Skeletal muscle cell (primary cell): ENCODE results near the gene KANK2.
"Not testable (repeated sequence)": the region's sequence is repeated elsewhere in the genome, so short reads cannot be mapped to it uniquely, and the experiment has no call there.

ENCODE experiments used
- DNase-seq: peaks from one replicate; pipeline ENCODE4 v3.0.0-alpha.2; 2010; ENCODE audit warnings: low read depth
- H3K4me3 ChIP-seq: 2 replicates; pipeline ENCODE4 v1.5.1; 2011; ENCODE audit warnings: low read depth, mild to moderate bottlenecking, control low read depth, low read length, moderate library complexity

The KANK2 gene

GRCh38 chr19:11152318-11153062 is 44.9 kb downstream of the KANK2 start:
- peak; percentile 82 for DNase-seq
- no peak overlapping the region for H3K4me3 ChIP-seq

DNA sequence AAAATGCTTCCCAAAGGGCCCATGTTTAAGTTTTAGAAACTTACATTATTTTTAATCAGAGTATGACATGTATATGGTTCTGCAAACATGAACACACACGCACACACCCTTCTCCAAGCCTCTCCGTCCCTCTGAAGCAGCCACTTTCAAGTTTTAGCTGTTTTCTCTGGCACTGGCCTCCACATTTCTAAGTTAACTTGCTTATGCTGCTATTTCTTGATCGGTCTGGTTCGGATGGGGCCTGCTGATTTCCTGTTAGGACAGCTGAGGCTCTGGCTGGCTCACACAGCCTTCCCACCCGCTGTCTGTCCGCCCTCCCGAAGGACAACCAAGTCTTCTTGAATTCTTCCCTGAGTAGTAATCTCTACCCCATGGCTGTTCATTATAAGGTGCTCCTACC is 46.2 kb downstream of the KANK2 start:
- no peak for DNase-seq
- H3K4me3 ChIP-seq, result no peak overlapping the region

- DNase-seq, result no peak
- no peak overlapping the region for H3K4me3 ChIP-seq
Measured at GRCh38 chr19:11148001-11148400, 49.3 kb downstream of the KANK2 start.

GRCh38 chr19:11145536-11145924 is 51.8 kb downstream of the KANK2 start:
- H3K4me3 ChIP-seq, result no peak overlapping the region
- no peak for DNase-seq

DNA sequence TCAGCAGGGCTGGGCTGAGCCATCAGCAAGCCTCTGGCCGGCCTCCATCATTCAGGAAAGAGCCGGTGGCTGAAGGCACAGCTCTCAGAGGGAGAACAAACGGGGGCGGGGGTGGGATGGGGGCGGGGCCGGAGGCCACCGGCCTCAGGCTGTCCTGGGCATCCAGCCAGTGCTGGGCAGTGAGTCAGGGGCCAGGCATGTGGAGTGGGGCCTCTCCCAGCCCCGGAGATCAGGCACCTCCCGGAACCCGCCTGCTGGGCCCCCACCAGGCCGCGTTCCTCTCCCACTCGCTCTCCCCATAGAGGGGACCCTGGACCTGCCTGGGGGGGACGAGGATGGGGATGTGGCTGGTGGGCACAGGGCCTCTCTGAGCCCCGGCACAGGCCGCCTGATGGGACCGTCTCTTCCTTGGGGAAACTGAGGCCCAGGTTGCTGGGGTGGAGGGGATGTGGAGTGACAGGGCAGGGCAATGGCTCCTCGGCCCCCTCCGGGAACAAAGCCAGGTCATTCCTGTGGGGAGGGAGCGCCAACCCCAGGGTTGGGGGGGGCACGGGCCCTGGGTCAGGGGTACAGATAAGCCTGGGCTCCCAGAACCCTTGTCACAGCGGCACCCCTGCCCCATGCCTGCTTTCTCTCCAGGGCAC is 54.7 kb downstream of the KANK2 start:
- peak; percentile 87 for DNase-seq
- H3K4me3 ChIP-seq, result peak overlapping the region; percentile 9

GRCh38 chr19:11141937-11142527 is 55.3 kb downstream of the KANK2 start:
- no peak overlapping the region for H3K4me3 ChIP-seq
- no peak for DNase-seq

GRCh38 chr19:11140896-11141295 is 56.4 kb downstream of the KANK2 start:
- no peak for DNase-seq
- H3K4me3 ChIP-seq, result no peak overlapping the region

- not testable (repeated sequence) for DNase-seq
Measured at GRCh38 chr19:11140023-11140538, 57.3 kb downstream of the KANK2 start.

GRCh38 chr19:11138601-11139300 is 58.6 kb downstream of the KANK2 start:
- DNase-seq, result peak; percentile 70
- H3K4me3 ChIP-seq, result peak overlapping the region; percentile 5

More at GRCh38 chr19:11140023-11140538, 57.3 kb downstream of the KANK2 start:
- H3K4me3 ChIP-seq, result not testable (repeated sequence)

DNA sequence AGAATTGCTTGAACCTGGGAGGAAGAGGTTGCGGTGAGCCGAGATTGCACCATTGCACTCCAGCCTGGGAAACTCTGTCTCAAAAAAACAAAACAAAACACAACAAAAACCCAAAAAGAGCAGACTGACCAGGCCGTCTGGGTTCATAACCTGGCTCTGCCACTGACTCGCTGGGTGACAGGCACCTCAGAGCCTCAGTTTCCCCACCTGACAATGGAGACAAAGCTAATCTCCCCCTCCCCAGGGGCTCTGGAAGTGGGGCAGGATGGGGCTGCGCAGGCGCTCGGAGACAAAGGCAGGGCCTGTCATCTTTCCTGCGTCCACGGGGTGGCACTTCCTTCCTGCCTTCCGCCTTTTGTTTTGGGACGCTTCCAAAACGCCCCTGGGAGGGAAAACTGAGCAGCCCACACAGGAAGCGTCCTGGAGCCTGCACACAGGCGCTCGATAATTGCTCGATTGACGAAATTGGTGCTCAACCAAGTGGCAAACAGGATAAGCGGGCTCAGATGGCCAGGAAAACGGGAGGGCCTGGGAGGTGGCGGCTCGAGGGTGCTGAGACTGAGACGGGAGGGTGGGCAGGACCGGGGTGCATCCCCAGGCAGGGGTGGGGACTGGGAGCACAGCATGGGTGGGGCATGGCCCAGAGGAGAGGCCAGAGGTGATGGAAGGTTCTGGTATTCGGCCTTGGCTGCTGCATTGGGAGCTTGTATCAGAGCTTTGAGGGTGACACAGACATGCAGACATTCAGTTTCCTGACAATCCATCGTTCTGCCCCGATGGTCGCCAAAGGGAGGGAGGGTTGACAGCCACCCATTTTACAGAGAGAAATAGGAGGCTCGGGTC is 59.6 kb downstream of the KANK2 start:
- H3K4me3 ChIP-seq, result peak overlapping the region; percentile 10

GRCh38 chr19:11136400-11137101 is 60.8 kb downstream of the KANK2 start:
- DNase-seq, result no peak
- H3K4me3 ChIP-seq, result no peak overlapping the region

More for the DNA sequence above, 59.6 kb downstream of the KANK2 start:
- DNase-seq, result peak; percentile 78

- DNase-seq, result no peak
- no peak overlapping the region for H3K4me3 ChIP-seq
Measured at GRCh38 chr19:11131471-11131870, 65.9 kb downstream of the KANK2 start.

DNA sequence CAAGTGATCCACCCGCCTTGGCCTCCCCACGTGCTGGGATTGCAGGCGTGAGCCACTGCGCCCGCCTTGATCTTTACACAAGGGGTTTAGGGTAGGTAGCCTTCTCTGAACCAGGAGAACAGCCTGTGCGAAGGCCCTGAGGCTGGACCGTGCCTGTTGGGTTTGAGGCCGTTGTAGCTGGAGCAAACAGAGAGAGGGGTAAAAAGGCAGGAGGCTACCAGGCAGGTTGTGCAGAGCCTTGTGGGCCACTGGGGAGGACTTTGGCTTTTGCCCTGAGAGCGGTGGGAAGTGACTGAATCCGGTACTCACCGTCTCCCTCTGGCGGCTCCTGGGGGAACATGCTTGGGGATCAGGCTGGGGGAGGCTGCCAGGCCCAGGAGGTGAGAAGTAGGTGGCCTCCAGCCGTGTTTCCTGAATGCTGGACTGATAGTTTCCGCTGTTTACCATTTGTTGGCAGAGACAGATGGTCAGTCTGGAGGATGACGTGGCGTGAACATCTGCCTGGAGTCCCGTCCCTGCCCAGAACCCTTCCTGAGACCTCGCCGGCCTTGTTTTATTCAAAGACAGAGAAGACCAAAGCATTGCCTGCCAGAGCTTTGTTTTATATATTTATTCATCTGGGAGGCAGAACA is 66.4 kb downstream of the KANK2 start:
- H3K4me3 ChIP-seq, result no peak overlapping the region
- no peak for DNase-seq

GRCh38 chr19:11127905-11128304 is 69.4 kb downstream of the KANK2 start:
- no peak overlapping the region for H3K4me3 ChIP-seq
- no peak for DNase-seq

DNA sequence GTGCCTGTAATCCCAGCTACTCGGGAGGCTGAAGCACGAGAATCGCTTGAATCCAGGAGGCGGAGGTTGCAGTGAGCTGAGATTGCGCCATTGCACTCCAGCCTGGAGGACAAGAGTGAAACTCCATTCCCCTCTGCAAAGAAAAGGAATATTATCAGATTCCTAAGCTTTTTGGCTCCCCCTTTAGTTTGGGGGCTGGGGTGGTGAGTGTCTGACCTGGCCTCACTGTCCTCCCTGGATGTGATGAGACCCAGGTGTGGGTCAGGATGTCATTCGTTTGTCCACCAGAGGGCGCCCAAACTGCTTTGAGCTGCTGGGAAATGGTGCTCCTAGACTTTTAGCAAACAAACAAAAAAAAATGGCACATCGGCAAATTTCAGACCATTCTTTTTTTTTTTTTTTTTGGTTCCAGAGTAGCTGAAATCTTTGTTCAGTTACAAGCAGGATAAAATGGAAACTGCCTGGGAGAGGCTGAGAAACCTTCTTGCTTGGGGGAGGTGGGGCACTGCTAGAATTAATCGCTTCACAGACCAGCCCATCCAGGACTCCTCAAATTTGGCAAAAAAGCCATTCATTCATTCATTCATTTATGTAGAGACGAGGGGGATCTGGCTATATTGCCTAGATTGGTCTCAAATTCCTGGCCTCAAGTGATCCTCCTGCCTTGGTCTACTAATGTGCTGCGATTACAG is 71.2 kb downstream of the KANK2 start:
- no peak for DNase-seq
- H3K4me3 ChIP-seq, result no peak overlapping the region

DNA sequence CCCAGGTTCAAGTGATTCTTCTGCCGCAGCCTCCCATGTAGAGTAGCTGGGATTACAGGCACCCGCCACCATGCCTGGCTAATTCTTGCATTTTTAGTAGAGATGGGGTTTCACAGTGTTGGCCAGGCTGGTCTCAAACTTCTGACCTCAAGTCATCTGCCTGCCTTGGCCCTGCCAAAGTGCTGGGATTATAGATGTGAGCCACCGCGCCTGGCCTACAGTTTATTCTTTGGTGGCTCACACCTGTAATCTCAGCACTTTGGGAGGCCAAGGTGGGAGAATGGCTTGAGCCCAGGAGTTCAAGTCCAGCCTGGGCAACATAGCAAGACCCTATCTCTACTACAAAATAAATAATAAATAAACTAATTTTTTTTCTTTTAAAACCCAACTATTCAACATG is 73.2 kb downstream of the KANK2 start:
- not testable (repeated sequence) for DNase-seq, H3K4me3 ChIP-seq

- no peak overlapping the region for H3K4me3 ChIP-seq
- no peak for DNase-seq
Measured at GRCh38 chr19:11123114-11123513, 74.2 kb downstream of the KANK2 start.
